Cerebellar cortex (tissue), 1 donor: ENCODE data around the gene DAAM1.

Source experiments
- DNase-seq: peaks from one replicate; pipeline ENCODE4 v3.0.0-alpha.2; 2015; ENCODE audit warnings: low spot score

Gene DAAM1

DNA sequence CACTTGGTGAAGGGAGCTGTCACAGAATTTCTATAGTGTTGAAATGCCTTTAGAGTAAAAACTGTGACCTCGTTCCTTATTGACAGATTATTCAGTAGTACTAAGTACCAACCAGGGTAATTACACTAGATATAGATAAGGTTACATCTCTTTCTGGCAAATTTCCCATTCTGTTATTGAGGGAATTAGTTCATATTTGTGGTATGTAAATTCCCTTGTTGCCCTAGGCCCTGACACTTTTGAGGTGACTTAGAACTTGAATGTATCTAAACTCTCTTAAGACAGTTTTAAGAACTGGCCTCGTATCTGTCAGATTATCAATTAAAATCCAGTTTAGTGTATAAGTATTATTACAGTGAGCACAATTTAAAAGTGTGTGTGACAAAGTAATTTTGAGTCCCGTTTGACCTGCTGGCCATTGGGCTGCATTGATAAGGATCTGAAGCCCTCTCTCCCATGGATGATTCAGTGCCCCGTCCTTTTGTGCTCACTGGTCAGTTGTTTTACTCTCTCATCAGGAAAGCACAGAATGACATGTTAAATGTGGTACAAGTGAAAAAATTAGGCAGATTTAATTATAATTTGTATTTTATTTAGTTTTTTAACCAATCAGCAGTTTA, 153.5 kb downstream of the DAAM1 start:
- DNase-seq, result no peak

DNA sequence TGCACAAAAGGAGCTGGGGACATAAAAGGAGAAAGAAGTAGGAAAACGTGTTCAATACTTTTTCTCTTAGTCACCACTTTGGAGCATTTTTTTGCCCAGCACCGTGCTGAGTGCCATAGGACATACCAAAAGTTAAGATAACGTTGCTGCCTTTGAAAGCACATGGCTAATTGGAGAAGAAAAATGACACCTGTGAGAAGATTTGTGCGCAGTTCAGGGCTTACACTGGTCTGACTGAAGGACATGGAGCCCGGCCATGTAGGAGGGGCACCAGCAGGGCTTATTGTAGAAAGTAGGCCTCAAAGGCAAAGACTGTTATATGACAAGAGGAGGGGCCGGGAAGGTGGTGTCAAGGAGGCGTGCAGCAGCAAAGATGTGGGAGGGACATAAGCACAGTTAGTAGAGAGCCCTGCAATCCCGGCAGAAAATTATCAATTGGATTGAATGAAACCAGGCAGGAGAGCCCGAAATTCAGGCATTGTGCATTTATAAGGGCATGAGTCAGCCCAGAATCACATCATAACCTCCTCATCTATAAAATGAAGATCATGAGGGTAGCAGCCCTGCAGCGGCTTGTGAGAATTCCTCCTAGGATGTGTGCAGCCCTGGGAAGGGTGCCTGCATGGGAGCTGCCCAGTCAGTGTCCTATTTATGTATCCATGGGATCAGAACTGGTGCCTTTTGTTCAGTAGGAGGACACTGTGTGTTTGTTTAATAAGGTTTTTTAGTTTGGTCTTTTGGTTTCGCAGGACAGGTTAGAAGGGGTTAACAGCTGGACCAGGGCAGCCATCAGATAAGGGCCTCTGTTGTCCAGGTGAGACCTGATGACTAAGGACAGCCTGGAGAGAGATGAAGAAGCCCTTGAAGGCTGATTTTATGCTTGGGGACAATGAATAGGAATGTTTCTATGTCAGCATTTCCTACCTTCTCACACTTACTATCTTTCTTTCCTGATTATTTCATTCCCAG, 154.3 kb downstream of the DAAM1 start:
- no peak for DNase-seq

DNA sequence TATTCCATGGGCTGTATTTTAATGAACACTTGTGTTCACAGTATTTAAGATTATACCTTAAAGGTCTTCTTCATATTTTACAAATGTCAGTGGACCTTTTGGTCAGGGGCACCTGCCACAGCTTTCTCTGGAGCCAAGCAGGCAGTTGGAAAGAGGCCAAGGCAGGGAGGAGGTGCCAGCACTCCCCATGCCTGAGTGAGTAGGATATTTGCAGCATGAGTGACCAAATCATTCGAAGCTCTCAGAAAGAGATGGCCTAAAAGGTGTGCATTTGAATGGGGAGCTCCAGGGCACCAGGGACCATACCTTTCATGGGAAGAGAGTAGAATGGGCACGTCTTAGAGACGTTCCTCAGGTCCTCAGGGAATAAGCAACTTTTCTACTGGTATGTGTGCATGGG, 155.1 kb downstream of the DAAM1 start:
- peak; percentile 89 for DNase-seq

DNA sequence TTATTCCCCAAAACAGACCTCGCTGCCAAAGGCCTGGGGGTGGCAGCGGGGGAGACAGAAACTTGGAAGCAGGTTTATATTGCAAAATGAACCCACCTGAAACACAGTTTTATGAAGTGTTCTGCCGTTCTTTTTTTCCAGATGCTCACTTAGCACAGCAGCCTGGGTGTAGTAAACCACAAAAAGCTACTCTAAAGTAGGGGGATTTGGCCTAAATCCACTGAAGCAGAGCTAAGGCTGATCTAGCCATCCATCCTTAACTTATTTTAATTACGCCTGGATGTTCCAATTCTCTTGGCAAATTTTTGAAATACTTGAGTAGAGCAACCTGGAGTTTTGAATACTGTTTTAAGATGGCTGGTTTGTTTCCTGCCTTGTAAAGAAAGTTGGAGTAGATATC, 155.5 kb downstream of the DAAM1 start:
- no peak for DNase-seq

DNA sequence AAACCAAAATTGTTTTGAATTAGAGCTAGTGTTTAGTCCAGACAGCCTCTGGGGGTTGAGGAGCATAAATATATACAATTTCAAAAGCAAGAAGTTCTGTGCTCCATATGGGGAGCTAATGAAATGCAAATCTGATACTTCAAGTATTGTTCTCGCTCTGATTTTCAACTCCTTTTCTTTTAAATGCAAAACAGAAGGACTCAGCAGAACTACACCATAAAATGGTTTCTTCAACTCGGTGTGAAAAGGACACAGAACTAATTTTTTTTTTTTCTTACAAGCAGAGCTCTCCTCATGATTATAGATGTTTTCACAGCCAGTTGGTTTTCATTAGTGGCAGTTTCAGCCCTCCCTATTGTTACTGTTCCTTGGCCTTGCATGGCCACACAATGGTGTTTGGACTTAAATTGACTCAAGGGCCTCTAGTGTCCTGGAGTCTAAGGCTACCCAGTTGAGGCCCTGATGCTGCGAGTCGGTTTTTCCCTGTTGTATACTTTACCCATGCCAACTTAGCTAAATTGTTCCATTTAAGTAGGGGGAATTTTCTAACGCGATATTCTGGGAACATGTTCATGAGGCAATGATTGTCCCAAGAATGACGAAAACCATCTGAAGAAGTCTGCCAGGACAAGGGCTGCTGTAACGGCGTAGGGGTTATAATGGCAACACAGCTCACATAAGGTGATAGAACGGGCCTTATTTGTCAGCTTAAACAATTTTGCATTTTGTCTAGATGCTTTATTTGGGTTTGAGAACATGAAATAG, 156.4 kb downstream of the DAAM1 start:
- no peak for DNase-seq

DNA sequence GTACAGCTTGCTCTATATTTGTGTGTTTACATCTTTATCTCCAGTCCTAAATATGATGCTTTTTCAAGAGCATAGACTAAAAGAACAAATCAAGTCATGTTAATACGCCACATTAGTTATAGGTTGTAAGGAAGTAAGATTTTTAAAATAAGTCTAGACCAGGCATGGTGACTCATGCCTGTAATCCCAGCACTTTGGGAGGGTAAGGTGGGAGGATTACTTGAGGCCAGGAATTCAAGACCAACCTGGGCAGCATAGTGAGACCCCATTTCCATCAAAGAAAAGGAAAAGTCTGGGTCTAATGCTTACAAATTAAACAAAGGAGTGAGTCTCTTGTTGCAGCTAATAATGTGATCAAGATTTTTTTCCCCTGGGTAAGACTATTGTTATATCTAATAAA, 157.9 kb downstream of the DAAM1 start:
- no peak for DNase-seq

DNA sequence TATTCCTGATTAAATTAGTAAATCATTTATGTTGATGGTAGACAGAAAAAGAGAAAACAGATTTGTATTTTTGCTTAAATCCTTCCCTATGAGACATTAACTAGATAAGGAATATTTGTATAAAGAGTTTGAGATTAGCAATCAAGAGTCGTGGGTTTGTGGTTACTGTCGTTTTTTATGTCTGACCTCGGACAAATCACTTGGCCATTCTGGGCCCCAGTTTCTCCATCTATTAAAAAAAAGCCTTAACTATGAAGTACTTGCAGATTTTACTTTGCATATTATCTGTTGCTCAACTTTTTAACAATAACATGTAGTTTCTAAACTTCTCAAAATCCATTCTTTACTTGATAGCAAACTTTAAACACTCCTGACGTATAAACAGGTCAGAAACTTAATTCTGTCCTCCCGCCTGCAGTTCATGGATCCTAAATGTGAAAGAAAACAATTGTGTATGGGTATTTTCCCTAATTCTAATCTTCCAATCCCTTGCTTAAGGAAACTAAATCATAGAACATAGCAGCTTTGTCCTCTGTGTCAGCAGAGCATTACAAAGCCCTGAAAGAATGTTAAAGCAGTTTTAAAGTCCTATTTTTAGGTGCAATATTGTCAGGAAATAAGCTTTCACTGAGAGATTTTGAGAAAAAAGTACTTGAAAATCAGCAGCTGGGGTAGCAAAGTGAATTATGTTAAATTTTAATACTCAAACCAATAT, 158.5 kb downstream of the DAAM1 start:
- DNase-seq, result no peak

DNA sequence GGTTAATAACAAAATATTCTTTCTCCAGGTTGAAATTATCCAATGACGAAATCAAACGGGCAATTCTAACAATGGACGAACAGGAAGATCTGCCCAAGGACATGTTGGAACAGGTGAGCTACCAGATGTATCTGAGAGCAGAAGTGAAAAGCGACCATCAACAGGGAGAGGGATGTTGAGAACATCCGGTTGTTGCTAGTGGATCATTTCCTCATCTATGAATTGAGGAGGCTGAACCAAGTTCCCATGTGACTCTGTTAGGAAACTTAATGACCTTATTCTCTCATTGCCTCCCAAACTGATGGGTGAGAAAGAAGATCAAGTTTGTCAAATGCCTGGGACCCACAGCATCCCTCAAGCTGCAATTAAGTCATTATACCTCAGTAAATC, 159.0 kb downstream of the DAAM1 start:
- no peak for DNase-seq

DNA sequence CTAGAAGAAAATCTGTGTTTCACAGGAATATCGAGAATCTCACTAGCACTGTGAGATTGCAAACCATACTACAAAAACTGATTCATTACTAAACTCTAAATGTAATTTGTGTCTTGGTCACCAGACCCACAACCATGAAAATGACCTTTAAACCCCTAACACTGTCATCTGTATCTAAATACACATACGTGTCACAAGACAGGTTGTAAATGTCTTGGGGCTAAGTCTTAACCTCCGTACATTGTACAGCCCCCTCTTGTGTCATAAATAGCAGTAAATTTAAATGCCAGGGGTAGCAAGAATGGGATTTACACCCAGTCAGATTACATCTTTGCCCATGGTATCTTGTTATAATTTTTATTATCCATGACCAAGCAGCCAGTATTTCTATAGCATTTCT, 159.4 kb downstream of the DAAM1 start:
- no peak for DNase-seq

DNA sequence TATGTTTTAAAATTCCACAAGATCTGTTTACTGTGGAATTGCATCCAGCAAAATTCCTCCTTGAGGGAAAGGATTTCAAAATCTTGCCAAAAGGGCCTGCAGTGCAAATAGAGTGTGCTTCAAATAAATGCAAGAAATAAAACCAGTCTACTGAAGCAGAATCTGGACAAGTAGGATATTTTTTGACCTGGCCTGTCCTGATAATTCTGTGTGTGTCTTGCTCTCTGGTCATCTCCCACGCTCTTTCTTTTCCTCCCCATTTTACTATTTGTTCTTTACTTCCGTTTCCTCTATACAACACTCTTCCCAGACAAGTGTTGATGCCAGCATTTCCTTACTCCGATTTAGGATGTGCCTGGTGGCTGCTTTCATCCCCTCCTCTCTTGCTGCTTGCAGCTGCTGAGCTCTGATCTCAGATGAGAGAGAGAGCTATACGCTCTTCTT, 160.8 kb downstream of the DAAM1 start:
- DNase-seq, result no peak

DNA sequence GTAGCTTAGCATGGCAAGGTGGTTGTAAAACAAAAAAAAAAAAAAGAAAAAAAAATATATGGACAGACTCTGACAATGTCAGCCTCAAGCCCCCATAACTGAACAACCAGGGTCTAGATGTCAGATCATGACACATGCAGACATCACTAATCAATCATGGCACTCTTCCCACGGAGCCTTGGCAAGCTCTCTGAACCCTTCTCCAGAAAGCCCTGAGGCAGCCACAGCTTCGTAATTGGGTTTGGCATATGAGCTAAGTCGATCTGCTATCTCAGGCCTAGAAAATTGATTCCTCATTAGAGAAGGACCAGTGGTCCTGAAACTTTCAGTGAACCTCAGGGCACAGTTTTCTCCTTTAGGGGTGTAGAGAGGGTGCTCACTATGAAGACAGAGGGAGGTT, 164.5 kb downstream of the DAAM1 start:
- DNase-seq, result no peak

DNA sequence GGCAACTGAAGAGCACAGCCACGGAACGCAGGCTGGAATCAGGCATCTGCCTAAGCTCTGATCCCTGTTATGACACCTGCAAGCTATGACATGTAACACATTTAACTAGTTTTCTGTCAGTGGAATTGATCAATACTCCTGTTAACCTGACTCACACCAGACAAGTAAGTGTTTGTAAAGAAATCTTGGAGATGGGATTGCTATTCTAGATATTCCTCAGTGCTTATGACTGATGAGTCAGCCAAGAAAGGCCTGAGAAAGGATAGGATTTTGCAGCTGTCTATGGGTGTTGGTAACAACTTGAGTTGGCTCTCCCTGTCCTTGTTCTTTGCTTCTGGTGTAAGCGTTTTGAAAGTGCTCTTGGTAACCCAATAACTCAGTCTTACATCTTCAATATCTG, 166.2 kb downstream of the DAAM1 start:
- DNase-seq, result no peak

DNA sequence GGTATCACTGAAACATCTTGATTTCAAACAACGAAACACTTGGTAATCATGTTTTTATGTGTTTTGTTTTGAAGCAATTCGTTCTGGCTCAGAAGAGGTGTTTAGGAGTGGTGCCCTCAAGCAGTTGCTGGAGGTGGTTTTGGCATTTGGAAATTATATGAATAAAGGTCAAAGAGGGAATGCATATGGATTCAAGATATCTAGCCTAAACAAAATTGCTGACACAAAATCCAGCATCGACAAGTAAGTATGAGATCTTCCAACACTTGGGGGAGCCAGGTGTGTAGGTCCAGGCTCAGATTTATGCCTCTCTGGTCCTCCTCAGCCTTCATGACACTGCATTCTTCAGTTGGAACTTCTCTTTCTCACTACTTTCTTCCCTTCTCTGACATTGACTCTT, 166.6 kb downstream of the DAAM1 start:
- DNase-seq, result no peak

DNA sequence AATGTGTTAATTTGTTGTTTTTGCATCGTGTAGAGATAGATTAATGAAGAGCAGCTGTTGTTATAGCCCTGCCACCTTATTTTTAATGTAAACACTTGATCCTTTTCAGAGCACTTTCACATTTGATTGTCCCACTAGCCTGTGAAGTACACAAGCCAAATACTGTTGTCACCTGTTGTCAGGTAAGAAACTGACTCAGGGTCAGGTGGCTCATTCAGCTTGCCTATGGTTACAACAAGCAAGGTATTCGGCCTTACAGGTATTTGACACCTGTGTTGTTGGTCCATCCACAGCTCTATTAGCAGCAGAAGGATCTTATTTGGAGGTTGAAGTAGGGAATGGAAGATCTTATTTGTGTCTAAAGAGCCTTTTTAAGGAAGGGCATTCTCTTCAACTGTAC, 167.8 kb downstream of the DAAM1 start:
- DNase-seq, result no peak

DNA sequence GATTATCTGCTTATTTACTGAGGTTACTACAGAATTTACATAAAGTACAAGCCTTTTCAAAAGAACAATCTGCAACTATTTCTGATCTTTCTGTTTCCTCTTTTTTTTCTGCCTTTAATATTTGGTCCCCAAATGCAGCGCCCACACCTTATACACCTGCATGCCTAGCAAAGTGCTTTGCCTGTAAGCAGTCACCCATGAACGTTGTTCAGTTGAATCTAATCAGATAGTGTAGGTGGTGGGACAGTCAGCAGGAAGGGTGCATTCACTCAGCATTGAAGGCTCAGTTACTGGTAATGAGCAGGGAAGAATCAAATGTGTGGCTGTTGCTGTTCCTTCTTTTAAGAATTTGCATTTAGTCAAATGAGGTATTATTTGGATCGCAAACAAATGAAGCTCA, 168.3 kb downstream of the DAAM1 start:
- DNase-seq, result no peak

DNA sequence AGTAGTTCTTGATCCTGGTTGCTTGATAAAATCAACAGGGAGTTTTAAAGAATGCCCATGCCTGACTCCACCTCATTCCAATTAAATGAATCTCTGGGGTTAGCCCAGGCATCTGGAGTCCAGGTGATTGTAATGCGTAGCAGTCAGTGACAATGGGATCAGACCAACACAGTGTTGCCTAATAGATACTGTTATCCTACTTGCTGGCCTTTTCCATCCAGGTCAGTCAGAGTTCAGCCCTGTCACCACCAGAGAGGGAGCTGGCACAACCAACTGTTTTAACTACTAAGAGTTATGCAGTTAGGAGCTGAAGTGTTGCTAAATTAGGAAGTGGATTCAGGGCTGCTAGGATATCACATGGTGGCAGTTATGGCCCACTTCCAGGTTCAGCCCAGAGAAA, 169.6 kb downstream of the DAAM1 start:
- DNase-seq, result no peak

DNA sequence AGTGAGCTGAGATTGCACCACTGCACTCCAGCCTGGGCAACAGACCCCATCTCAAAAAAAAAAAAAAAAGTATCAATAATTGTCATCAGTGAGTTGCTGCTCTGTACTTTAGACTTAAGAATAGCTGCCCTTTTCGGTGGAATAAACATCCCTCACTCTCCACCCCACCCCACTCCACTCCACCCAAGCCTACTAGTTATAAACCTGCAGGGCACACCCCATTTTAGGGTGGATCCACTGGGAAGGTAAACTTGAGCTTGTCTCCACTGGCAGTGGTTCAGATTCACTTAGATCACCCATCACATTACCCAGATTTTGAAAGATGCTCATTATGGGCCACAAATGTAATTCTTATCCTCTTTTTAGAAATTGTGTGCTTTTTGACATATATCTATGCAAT, 170.3 kb downstream of the DAAM1 start:
- DNase-seq, result no peak

DNA sequence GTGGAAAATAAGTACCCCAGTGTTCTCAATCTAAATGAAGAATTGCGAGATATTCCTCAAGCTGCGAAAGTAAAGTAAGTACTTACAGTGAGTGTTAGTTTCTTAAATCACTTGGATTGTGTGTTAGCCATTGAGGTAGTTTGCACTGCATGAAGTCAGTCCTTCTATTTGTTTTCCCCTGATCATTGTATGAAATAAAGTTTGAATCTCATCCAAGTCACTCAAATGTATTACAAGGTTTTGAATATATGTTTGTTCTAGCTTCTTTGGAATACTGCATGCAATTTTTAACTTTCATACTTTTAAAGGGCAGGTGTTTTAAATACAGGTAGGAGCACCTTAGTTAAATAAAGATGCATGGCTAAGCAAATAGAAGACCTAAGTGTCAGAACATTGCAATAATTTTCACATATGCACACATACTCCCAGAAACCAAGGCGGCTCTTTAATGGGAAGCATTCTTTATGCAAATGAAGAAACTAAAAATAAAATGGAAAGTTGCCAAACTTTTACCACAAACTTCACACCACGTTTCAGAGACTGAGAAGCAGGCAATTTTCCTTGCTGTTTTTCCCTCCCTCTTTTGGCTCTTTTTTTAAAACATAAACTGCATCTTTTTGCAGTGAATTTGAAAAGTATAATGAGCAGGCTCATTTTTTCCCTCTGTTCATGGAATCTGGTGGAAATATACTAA, 171.1 kb downstream of the DAAM1 start:
- no peak for DNase-seq

DNA sequence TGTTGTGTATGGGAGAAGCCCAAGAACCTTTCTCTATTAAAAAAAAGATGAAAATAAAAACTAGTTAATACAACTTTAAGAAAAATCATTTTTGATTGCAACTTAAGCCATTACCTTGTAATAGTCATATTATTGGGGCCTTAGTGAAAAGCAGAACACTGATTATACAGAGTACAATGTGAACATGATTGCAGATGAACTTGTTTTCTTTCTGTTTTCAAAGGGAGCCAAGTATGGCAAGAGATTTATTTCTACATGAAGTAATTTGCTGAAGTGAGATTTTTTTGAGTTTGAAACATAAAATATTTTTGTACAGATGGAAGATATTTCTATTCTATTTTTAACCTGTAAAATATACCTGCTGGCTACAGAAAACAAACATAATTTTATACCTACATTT, 171.8 kb downstream of the DAAM1 start:
- no peak for DNase-seq

DNA sequence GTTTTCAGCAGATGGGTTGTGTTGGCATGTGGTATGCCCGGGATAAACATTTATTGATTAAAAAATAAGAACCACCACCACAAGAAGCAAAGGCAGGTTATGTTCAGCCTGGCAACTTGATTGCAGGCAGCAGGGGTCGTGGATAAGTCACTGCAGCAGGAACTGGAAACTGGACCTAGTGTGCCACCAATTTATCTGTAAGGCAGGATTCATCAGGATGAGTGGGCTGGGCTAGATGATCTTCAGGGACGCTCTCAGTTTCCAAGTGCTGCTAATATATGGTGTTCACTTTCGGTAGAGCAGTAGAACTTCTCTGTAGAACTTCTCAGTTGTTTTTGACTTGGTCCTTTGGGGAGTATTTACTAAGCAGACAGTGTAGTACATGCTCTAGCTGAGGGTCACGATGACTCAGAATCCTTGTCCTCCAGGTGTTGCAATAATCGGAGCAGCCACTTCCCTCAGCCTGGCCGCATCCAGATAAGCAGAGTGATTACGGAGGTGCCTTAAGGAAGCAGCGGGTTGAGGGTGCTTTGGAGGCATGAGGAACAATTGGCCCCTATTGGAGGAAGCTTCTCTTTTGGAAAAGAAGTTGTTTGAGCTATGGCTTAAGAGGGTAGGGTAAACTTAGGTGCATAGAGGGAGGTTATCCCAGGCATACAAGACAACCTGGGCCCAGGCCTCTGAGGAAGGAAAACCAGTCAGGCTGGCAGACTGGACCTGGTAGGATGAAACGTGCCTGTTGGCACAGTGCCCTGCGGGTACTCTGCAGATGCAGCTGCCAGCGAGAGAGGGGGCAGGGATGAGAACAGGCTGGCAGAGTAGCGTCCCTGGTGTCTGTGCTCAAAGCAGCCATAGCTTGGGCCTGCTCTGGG, 172.7 kb downstream of the DAAM1 start:
- DNase-seq, result peak; percentile 72

DNA sequence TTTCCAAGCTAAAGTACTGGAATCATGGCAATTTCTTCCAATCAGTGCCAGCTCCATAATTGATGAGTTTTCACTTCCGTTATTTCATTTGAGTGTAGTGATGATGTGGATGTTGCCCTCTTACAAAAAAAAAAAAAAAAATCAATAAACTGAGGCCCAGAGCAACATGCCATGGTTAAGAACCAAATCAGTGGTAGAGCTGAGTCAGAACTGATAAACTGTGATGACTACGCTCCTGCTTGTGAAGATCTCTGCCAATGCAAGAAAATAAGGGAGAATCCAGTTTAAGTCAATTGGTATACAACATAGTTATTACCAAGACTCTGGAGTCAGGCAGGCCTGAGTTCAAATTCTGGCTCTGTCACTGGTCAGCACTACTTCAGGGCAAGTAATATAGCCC, 174.0 kb downstream of the DAAM1 start:
- no peak for DNase-seq
